ENCODE results near the gene KCNE4. TPM values are rescaled to one million over a fixed set of nuclear protein-coding genes. Genes with fewer than 3 reads are reported as not detected.

The KCNE4 gene
- total and polyA plus RNA-seq, 9 donors: 3.0 to 13.4 (median 8.0) TPM

- 63 to 82% (median 73%) methylated on average over 1 of the region's 1 CpG for WGBS, 3 donors
- Histone ChIP-seq H3K36me3 (no peaks in the 10 kb centered on the region), H3K4me3 (no peak overlapping the region), H3K9me3 (no peaks in the 10 kb centered on the region), H3K4me1 (ENCODE audit: insufficient read depth) (peaks cover 3% of the 10 kb centered on the region), H3K27ac (no peak overlapping the region), H3K27me3 (no peaks in the 10 kb centered on the region)
- no peak for DNase-seq
- intact Hi-C loops (cut with DNase I): no loop called here
- no peak for TF ChIP-seq POLR2A (IDR thresholded peaks at IDR 0.05)
- TF ChIP-seq, protein P1, sequence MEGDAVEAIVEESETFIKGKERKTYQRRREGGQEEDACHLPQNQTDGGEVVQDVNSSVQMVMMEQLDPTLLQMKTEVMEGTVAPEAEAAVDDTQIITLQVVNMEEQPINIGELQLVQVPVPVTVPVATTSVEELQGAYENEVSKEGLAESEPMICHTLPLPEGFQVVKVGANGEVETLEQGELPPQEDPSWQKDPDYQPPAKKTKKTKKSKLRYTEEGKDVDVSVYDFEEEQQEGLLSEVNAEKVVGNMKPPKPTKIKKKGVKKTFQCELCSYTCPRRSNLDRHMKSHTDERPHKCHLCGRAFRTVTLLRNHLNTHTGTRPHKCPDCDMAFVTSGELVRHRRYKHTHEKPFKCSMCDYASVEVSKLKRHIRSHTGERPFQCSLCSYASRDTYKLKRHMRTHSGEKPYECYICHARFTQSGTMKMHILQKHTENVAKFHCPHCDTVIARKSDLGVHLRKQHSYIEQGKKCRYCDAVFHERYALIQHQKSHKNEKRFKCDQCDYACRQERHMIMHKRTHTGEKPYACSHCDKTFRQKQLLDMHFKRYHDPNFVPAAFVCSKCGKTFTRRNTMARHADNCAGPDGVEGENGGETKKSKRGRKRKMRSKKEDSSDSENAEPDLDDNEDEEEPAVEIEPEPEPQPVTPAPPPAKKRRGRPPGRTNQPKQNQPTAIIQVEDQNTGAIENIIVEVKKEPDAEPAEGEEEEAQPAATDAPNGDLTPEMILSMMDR (IDR thresholded peaks at IDR 0.05): no peak
- TF ChIP-seq EP300 (IDR thresholded peaks at IDR 0.05): no peak
These were observed 3.5 kb upstream of the KCNE4 start for GRCh38 chr2:223048519-223048918.

- Histone ChIP-seq H3K9me3 (no peaks in the 10 kb centered on the region), H3K27me3 (no peaks in the 10 kb centered on the region), H3K4me3 (no peak overlapping the region), H3K36me3 (no peaks in the 10 kb centered on the region), H3K27ac (no peak overlapping the region), H3K4me1 (ENCODE audit: insufficient read depth) (peaks cover 3% of the 10 kb centered on the region)
- TF ChIP-seq, protein P1 (IDR thresholded peaks at IDR 0.05): no peak
- TF ChIP-seq POLR2A (IDR thresholded peaks at IDR 0.05): no peak
- TF ChIP-seq EP300 (IDR thresholded peaks at IDR 0.05): no peak
- intact Hi-C loops (cut with DNase I): no loop called here
- DNase-seq: no peak
- 91 to 94% (median 92%) methylated on average over 4 of the region's 4 CpGs for WGBS, 3 donors
These were observed 2.6 kb upstream of the KCNE4 start for GRCh38 chr2:223049356-223049755.

- no peaks in the 10 kb centered on the region for H3K27me3 ChIP-seq
- intact Hi-C loops (cut with DNase I): loop anchor here in 1 of 4 donors (10.0 kb wide), 1 partner anchor 185 kb away; the partner anchor contains the start of gene ACSL3
- TF ChIP-seq EP300 (IDR thresholded peaks at IDR 0.05): no peak
- no peak for TF ChIP-seq POLR2A (IDR thresholded peaks at IDR 0.05)
- TF ChIP-seq, protein P1 (IDR thresholded peaks at IDR 0.05): no peak
- H3K27ac ChIP-seq: no peak overlapping the region
- DNase-seq: no peak
- H3K36me3 ChIP-seq: no peaks in the 10 kb centered on the region
- no peak overlapping the region for H3K4me3 ChIP-seq
- no peaks in the 10 kb centered on the region for H3K9me3 ChIP-seq
- 43 to 58% (median 58%) methylated on average over 3 of the region's 3 CpGs for WGBS, 3 donors
- H3K4me1 ChIP-seq (ENCODE audit: insufficient read depth): peaks cover 3% of the 10 kb centered on the region
These were observed 1.8 kb upstream of the KCNE4 start for GRCh38 chr2:223050188-223050587.

GRCh38 chr2:223050900-223051504 lies 988 bp upstream of the KCNE4 start:
- no peaks in the 10 kb centered on the region for H3K27me3 ChIP-seq
- WGBS, 3 donors: 9 to 20% (median 17%) methylated on average over 8 of the region's 8 CpGs
- no peak for TF ChIP-seq EP300 (IDR thresholded peaks at IDR 0.05)
- TF ChIP-seq POLR2A (IDR thresholded peaks at IDR 0.05): no peak
- TF ChIP-seq, protein P1 (IDR thresholded peaks at IDR 0.05): no peak
- intact Hi-C loops (cut with DNase I): loop anchor here in 1 of 4 donors (10.0 kb wide), 1 partner anchor 186 kb away; the partner anchor contains the start of gene ACSL3
- peak overlapping the region in 1 of 2 donors; percentile 81 for H3K27ac ChIP-seq
- DNase-seq: no peak
- H3K9me3 ChIP-seq: no peaks in the 10 kb centered on the region
- H3K36me3 ChIP-seq: no peaks in the 10 kb centered on the region
- peak overlapping the region; percentile 38 for H3K4me3 ChIP-seq
- H3K4me1 ChIP-seq (ENCODE audit: insufficient read depth): peaks cover 6% of the 10 kb centered on the region
